ENCODE results near the gene ARAP1.

ARAP1 gene

DNA sequence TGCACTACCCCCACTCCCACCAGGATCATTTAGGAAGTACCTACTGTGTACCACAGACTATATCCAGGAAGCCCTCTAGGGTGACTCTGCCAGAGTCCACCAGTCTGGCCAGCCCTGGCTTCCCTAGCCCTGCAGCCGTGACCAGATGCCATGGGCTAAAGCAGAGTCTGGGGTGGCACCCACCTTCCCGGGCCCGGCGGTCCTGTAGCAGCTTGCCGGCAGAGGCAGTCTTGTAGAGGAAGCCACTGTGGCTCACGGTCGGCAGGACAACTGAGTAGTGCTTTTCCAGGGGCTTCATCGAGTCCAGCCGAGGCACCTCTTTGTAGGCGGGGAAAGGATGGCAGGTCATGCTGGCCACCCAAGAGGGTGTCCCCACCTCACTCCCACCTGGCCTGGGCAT, 50.7 kb downstream of the ARAP1 start:
- Histone ChIP-seq H3K27me3 (ENCODE audit: insufficient read depth, insufficient read length) (no peaks in the 10 kb centered on the region), H3K36me3 (ENCODE audit: insufficient read depth, insufficient read length, low read length) (peaks cover 37% of the 10 kb centered on the region), H3K4me3 (ENCODE audit: insufficient read length, low read depth) (no peak overlapping the region), H3K9ac (ENCODE audit: insufficient read length, low read depth) (no peak overlapping the region), H3K9me3 (ENCODE audit: insufficient read depth, low read length) (no peaks in the 10 kb centered on the region), H3K4me1 (ENCODE audit: insufficient read depth, insufficient read length) (peaks cover 35% of the 10 kb centered on the region)
- no peak for DNase-seq (ENCODE audit: low read depth, low spot score)
- TF ChIP-seq YY1 (IDR thresholded peaks at IDR 0.05; ENCODE audit: insufficient read depth, insufficient read length) (no peak), SUZ12 (IDR thresholded peaks at IDR 0.05; ENCODE audit: extremely low read depth, insufficient read depth, insufficient read length) (no peak), ZNF274 (IDR thresholded peaks at IDR 0.05; ENCODE audit: low read depth, low read length) (no peak)

GRCh38 chr11:72700146-72700545, 52.1 kb downstream of the ARAP1 start:
- TF ChIP-seq YY1 (IDR thresholded peaks at IDR 0.05; ENCODE audit: insufficient read depth, insufficient read length) (no peak), ZNF274 (IDR thresholded peaks at IDR 0.05; ENCODE audit: low read depth, low read length) (no peak), SUZ12 (IDR thresholded peaks at IDR 0.05; ENCODE audit: extremely low read depth, insufficient read depth, insufficient read length) (no peak)
- Histone ChIP-seq H3K36me3 (ENCODE audit: insufficient read depth, insufficient read length, low read length) (peaks cover 49% of the 10 kb centered on the region), H3K27me3 (ENCODE audit: insufficient read depth, insufficient read length) (no peaks in the 10 kb centered on the region)

DNA sequence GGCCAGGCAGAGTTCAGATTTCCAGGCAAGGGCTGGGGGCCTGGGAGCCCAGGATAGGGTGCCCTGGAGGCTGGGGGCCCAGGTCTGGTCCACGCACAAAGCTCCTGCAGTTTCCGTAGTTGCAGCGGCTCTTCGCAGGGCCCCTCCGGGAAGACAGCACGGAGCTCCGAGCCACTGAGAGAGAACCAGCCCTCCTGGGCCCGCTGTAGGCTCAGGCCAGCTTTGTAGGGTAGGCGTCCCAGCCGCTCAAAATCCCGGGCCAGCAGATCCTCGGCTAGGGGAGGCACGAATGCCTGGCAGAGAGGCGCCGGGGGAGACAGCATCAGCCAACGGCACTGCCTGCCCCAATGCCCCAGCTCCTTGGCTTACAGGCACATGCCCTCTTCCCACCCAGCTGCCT, 54.4 kb downstream of the ARAP1 start:
- TF ChIP-seq YY1 (IDR thresholded peaks at IDR 0.05; ENCODE audit: insufficient read depth, insufficient read length) (no peak), ZNF274 (IDR thresholded peaks at IDR 0.05; ENCODE audit: low read depth, low read length) (no peak), SUZ12 (IDR thresholded peaks at IDR 0.05; ENCODE audit: extremely low read depth, insufficient read depth, insufficient read length) (no peak)
- H3K9me3 ChIP-seq (ENCODE audit: insufficient read depth, low read length), result no peaks in the 10 kb centered on the region
- peaks cover 72% of the 10 kb centered on the region for H3K36me3 ChIP-seq (ENCODE audit: insufficient read depth, insufficient read length, low read length)

More at GRCh38 chr11:72700146-72700545, 52.1 kb downstream of the ARAP1 start:
- Histone ChIP-seq H3K9ac (ENCODE audit: insufficient read length, low read depth) (peak overlapping the region; percentile 8), H3K4me1 (ENCODE audit: insufficient read depth, insufficient read length) (peaks cover 30% of the 10 kb centered on the region), H3K9me3 (ENCODE audit: insufficient read depth, low read length) (no peaks in the 10 kb centered on the region), H3K4me3 (ENCODE audit: insufficient read length, low read depth) (no peak overlapping the region)
- DNase-seq (ENCODE audit: low read depth, low spot score), result no peak

GRCh38 chr11:72696866-72697700, 55.1 kb downstream of the ARAP1 start:
- Histone ChIP-seq H3K4me3 (ENCODE audit: insufficient read length, low read depth) (no peak overlapping the region), H3K36me3 (ENCODE audit: insufficient read depth, insufficient read length, low read length) (peaks cover 78% of the 10 kb centered on the region), H3K27me3 (ENCODE audit: insufficient read depth, insufficient read length) (no peaks in the 10 kb centered on the region), H3K4me1 (ENCODE audit: insufficient read depth, insufficient read length) (peaks cover 12% of the 10 kb centered on the region), H3K9me3 (ENCODE audit: insufficient read depth, low read length) (no peaks in the 10 kb centered on the region), H3K9ac (ENCODE audit: insufficient read length, low read depth) (no peak overlapping the region)
- no peak for DNase-seq (ENCODE audit: low read depth, low spot score)
- TF ChIP-seq YY1 (IDR thresholded peaks at IDR 0.05; ENCODE audit: insufficient read depth, insufficient read length), result no peak

More for the DNA sequence above, 54.4 kb downstream of the ARAP1 start:
- DNase-seq (ENCODE audit: low read depth, low spot score), result no peak
- H3K27me3 ChIP-seq (ENCODE audit: insufficient read depth, insufficient read length), result no peaks in the 10 kb centered on the region
- peaks cover 14% of the 10 kb centered on the region for H3K4me1 ChIP-seq (ENCODE audit: insufficient read depth, insufficient read length)
- H3K4me3 ChIP-seq (ENCODE audit: insufficient read length, low read depth), result no peak overlapping the region
- no peak overlapping the region for H3K9ac ChIP-seq (ENCODE audit: insufficient read length, low read depth)

DNA sequence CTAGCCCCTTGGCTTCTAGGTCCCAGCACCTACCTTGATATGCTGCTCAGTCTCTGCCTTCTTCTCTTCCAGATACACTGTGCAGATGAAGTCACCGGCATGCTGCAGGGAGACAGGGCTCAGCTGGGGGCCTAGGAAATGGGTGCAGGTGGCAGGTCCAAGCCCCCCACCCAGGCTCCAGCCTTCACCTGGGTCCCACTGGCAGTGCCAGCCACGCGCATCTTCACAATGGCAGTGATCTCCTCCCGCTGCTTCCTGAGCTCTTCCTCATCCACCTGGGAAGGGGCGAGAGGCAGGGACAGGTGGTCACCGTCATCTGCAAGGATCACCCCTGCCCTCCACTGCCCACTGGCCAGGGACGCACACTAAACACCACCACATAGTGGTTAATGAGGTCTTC, 56.9 kb downstream of the ARAP1 start:
- Histone ChIP-seq H3K4me1 (ENCODE audit: insufficient read depth, insufficient read length) (peaks cover 9% of the 10 kb centered on the region), H3K4me3 (ENCODE audit: insufficient read length, low read depth) (no peak overlapping the region), H3K36me3 (ENCODE audit: insufficient read depth, insufficient read length, low read length) (peaks cover 77% of the 10 kb centered on the region), H3K27me3 (ENCODE audit: insufficient read depth, insufficient read length) (no peaks in the 10 kb centered on the region), H3K9me3 (ENCODE audit: insufficient read depth, low read length) (no peaks in the 10 kb centered on the region), H3K9ac (ENCODE audit: insufficient read length, low read depth) (no peak overlapping the region)
- no peak for TF ChIP-seq YY1 (IDR thresholded peaks at IDR 0.05; ENCODE audit: insufficient read depth, insufficient read length)
- no peak for DNase-seq (ENCODE audit: low read depth, low spot score)

DNA sequence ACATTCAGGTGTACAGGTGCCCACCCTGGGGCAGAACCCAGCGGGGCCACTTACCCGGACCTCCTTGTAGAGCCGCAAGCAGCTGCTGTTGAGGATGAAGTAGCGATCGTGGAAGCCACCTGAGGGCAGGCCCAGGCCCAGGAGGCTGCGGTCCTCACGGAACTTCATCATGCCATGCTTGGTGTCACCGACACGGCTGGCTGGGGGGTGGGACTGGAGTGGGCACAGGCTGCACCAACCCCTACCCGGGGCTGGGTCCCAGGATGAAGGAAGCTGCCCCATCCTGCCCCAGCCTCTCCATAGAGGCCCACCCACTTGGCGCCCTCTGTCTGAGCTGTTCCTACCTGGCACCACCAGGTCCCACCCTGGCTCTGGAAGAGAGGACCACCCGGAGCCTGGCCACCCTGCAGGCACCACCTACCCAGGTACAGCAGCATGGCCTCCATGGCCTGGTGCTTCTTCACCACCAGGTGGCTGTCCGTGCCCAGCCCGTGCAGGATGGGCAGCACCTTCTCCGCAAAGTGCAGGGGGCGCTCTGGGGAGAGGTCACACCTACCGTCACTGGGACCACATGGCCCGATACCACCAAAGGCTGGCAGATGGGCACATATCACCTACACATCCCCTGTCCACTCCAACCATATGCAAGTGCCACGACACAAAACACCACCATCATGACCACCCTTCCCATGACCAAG, 58.8 kb downstream of the ARAP1 start:
- H3K36me3 ChIP-seq (ENCODE audit: insufficient read depth, insufficient read length, low read length), result peaks cover 71% of the 10 kb centered on the region
- no peaks in the 10 kb centered on the region for H3K27me3 ChIP-seq (ENCODE audit: insufficient read depth, insufficient read length)
- peaks cover 3% of the 10 kb centered on the region for H3K4me1 ChIP-seq (ENCODE audit: insufficient read depth, insufficient read length)
- DNase-seq (ENCODE audit: low read depth, low spot score), result no peak
- TF ChIP-seq ZNF274 (IDR thresholded peaks at IDR 0.05; ENCODE audit: low read depth, low read length), result no peak
- no peak for TF ChIP-seq SUZ12 (IDR thresholded peaks at IDR 0.05; ENCODE audit: extremely low read depth, insufficient read depth, insufficient read length)
- no peak for TF ChIP-seq YY1 (IDR thresholded peaks at IDR 0.05; ENCODE audit: insufficient read depth, insufficient read length)
- H3K9me3 ChIP-seq (ENCODE audit: insufficient read depth, low read length), result no peaks in the 10 kb centered on the region
- no peak overlapping the region for H3K9ac ChIP-seq (ENCODE audit: insufficient read length, low read depth)
- H3K4me3 ChIP-seq (ENCODE audit: insufficient read length, low read depth), result no peak overlapping the region

GRCh38 chr11:72692498-72693237, 59.5 kb downstream of the ARAP1 start:
- TF ChIP-seq ZNF274 (IDR thresholded peaks at IDR 0.05; ENCODE audit: low read depth, low read length), result no peak
- no peak for TF ChIP-seq SUZ12 (IDR thresholded peaks at IDR 0.05; ENCODE audit: extremely low read depth, insufficient read depth, insufficient read length)
- no peak for TF ChIP-seq YY1 (IDR thresholded peaks at IDR 0.05; ENCODE audit: insufficient read depth, insufficient read length)
- peaks cover 2% of the 10 kb centered on the region for H3K4me1 ChIP-seq (ENCODE audit: insufficient read depth, insufficient read length)
- H3K9ac ChIP-seq (ENCODE audit: insufficient read length, low read depth), result no peak overlapping the region
- H3K4me3 ChIP-seq (ENCODE audit: insufficient read length, low read depth), result no peak overlapping the region
- DNase-seq (ENCODE audit: low read depth, low spot score), result no peak
- H3K27me3 ChIP-seq (ENCODE audit: insufficient read depth, insufficient read length), result no peaks in the 10 kb centered on the region
- H3K9me3 ChIP-seq (ENCODE audit: insufficient read depth, low read length), result no peaks in the 10 kb centered on the region
- H3K36me3 ChIP-seq (ENCODE audit: insufficient read depth, insufficient read length, low read length), result peaks cover 67% of the 10 kb centered on the region
